ENCODE measurements around the gene RNASE8.

The RNASE8 gene

DNA sequence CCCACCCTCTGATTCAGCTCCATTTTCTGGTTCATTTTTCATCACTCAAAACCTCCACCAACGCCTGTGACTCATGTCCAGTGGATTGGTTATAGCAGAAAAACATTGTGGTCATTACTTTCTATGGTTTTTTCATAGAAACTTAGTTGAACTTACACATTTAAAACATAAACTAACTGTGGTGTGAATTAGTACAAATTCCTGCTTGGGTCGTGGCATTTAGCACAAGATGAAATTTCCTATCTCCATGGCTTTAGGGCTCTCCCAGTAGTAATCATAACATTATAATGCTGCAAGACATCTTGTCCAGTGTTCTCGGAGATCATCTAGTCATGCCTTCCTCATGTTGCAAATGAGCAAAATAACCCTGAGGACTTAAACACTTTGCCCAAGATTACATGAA is 8.3 kb upstream of the RNASE8 start:
- TF ChIP-seq PAX5 (IDR thresholded peaks at IDR 0.05; ENCODE audit: insufficient read depth, low read length, severe bottlenecking) (no peak), POLR2A (IDR thresholded peaks at IDR 0.05; ENCODE audit: low read depth, low read length) (no peak), POU2F2 (IDR thresholded peaks at IDR 0.05; ENCODE audit: low read depth, low read length) (no peak)
- no peak for DNase-seq (ENCODE audit: insufficient read length, low spot score)
- FAIRE-seq: no peak

- no peak for FAIRE-seq
- TF ChIP-seq SPI1 (IDR thresholded peaks at IDR 0.05; ENCODE audit: low read depth, low read length) (no peak), TAF1 (IDR thresholded peaks at IDR 0.05; ENCODE audit: low read depth, low read length) (no peak), POLR2AphosphoS5 (IDR thresholded peaks at IDR 0.05; ENCODE audit: low read depth, low read length) (no peak), POLR2A (IDR thresholded peaks at IDR 0.05; ENCODE audit: low read depth, low read length) (no peak), POU2F2 (IDR thresholded peaks at IDR 0.05; ENCODE audit: low read depth, low read length) (no peak)
These were observed 7.0 kb upstream of the RNASE8 start for GRCh38 chr14:21050597-21050996.

DNA sequence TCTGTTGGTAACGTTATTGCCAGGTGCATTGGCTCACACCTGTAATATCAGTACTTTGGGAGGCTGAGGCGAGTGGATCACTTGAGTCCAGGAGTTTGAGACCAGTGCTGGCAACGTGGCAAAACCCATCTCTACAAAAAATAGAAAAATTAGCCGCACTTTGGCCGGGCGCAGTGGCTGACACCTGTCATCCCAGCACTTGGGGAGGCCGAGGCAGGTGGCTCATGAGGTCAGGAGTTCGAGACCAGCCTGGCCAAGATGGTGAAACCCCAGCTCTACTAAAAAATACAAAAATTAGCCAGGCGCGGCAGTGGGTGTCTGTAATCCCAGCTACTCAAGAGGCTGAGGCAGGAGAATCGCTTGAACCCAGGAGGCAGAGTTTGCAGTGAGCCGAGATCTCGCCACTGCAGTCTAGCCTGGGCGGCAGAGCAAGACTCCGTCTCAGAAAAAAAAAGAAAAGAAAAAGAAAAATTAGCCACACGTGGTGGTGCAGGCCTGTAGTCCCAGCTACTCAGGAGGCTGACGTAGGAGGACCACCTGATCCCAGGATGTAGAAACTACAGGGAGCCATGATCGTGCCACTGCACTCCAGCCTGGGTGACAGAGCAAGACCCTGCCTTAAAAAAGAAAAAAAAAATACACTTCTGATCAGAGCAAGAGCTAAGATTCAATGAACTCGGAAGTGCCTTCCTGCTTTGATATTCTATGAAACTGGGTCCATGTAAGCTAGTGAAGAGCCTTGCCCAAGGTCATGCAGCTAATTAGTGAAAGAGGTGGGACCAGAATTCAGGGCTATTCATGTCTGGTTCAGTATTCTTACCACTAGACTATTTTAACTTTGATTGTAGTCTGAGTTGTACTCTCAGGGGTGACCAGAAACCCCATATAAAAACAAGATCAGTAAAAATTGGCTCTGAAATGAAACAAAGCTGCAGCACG is 4.2 kb upstream of the RNASE8 start:
- TF ChIP-seq POLR2AphosphoS5 (IDR thresholded peaks at IDR 0.05; ENCODE audit: low read depth, low read length) (no peak), POLR2A (IDR thresholded peaks at IDR 0.05; ENCODE audit: low read depth, low read length) (no peak), SPI1 (IDR thresholded peaks at IDR 0.05; ENCODE audit: low read depth, low read length) (no peak), POU2F2 (IDR thresholded peaks at IDR 0.05; ENCODE audit: low read depth, low read length) (no peak), PAX5 (IDR thresholded peaks at IDR 0.05; ENCODE audit: insufficient read depth, low read length, severe bottlenecking) (no peak), TAF1 (IDR thresholded peaks at IDR 0.05; ENCODE audit: low read depth, low read length) (no peak)
- no peak for DNase-seq (ENCODE audit: insufficient read length, low spot score)
- FAIRE-seq: no peak

More at GRCh38 chr14:21050597-21050996, 7.0 kb upstream of the RNASE8 start:
- no peak for DNase-seq (ENCODE audit: insufficient read length, low spot score)

DNA sequence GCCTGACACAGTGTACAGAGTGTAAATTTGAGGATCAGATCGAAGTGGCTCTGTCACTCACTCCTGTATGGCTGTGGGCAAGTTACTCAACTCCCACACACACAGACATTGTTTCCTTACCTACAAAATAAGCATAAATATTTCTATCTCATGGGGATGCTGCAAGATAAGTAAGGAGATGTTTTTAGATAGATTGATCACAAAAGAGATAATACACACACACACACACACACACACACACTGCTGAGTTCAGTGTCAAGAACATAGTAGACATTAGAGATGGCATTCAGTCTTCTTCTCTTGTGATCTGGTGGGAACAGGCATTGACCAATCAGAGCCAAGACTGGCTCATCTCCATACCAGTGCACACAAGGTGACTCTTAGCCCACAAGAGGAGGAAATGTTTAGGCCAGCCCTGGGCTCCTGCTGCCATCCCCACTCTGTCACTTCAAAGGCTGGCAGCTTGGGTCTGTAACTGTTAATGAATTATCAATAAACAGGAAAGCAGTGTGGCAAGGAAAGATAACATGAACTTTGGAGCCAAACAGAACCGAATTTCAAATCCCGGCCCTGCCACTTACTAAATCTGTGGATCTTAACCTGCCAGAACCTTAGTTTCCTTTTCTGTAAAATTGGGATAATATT is 3.4 kb upstream of the RNASE8 start:
- peak; percentile 26 for FAIRE-seq

GRCh38 chr14:21054768-21055145 is 2.9 kb upstream of the RNASE8 start:
- no peak for FAIRE-seq
- no peak for DNase-seq (ENCODE audit: insufficient read length, low spot score)
- no peak for TF ChIP-seq TAF1 (IDR thresholded peaks at IDR 0.05; ENCODE audit: low read depth, low read length)
- TF ChIP-seq POLR2A (IDR thresholded peaks at IDR 0.05; ENCODE audit: low read depth, low read length): no peak
- no peak for TF ChIP-seq PAX5 (IDR thresholded peaks at IDR 0.05; ENCODE audit: insufficient read depth, low read length, severe bottlenecking)

More for the DNA sequence above, 3.4 kb upstream of the RNASE8 start:
- TF ChIP-seq SPI1 (IDR thresholded peaks at IDR 0.05; ENCODE audit: low read depth, low read length): no peak
- TF ChIP-seq POU2F2 (IDR thresholded peaks at IDR 0.05; ENCODE audit: low read depth, low read length): no peak
- TF ChIP-seq PAX5 (IDR thresholded peaks at IDR 0.05; ENCODE audit: insufficient read depth, low read length, severe bottlenecking): no peak
- TF ChIP-seq POLR2AphosphoS5 (IDR thresholded peaks at IDR 0.05; ENCODE audit: low read depth, low read length): no peak
- TF ChIP-seq POLR2A (IDR thresholded peaks at IDR 0.05; ENCODE audit: low read depth, low read length): no peak
- TF ChIP-seq TAF1 (IDR thresholded peaks at IDR 0.05; ENCODE audit: low read depth, low read length): no peak
- no peak for DNase-seq (ENCODE audit: insufficient read length, low spot score)

GRCh38 chr14:21055432-21056117 is 2.0 kb upstream of the RNASE8 start:
- no peak for TF ChIP-seq POLR2A (IDR thresholded peaks at IDR 0.05; ENCODE audit: low read depth, low read length)
- TF ChIP-seq POLR2AphosphoS5 (IDR thresholded peaks at IDR 0.05; ENCODE audit: low read depth, low read length): no peak
- TF ChIP-seq POU2F2 (IDR thresholded peaks at IDR 0.05; ENCODE audit: low read depth, low read length): no peak
- TF ChIP-seq TAF1 (IDR thresholded peaks at IDR 0.05; ENCODE audit: low read depth, low read length): no peak
- TF ChIP-seq SPI1 (IDR thresholded peaks at IDR 0.05; ENCODE audit: low read depth, low read length): no peak
- no peak for TF ChIP-seq PAX5 (IDR thresholded peaks at IDR 0.05; ENCODE audit: insufficient read depth, low read length, severe bottlenecking)
- FAIRE-seq: no peak
- no peak for DNase-seq (ENCODE audit: insufficient read length, low spot score)

DNA sequence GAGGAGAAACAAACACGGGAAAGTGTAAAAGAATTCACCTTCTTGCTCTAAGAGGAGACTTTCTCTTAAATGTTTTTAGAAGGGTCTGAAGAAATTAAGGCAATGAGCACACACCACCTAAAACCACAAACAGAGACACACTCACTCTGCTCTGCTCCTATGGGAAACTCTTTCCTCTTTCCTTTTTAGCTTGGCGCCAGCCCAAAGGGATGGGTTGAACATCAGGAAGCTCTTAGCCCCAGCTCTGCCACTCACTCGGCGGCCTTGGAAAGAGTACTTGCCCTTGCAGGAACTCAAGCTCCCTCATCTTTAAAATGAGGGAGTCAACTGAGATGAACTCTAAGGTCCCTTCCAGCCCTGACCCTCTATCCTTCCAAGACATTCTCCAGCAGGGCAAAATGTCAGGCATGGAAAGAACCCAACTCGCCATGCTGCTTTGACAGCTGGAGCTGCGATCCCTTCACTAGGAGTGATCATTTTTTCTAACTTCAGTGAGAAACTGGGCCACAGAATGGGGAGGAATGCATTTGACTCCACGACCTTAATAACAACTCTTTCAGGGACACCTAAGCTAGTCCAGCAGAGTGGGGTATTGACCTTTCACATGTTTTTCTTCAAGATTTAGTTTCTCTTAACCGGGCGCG is 980 bp upstream of the RNASE8 start:
- FAIRE-seq (no peak), DNase-seq (ENCODE audit: insufficient read length, low spot score) (no peak)
- no peak for TF ChIP-seq POU2F2 (IDR thresholded peaks at IDR 0.05; ENCODE audit: low read depth, low read length)
- no peak for TF ChIP-seq TAF1 (IDR thresholded peaks at IDR 0.05; ENCODE audit: low read depth, low read length)
- TF ChIP-seq SPI1 (IDR thresholded peaks at IDR 0.05; ENCODE audit: low read depth, low read length): no peak
- TF ChIP-seq PAX5 (IDR thresholded peaks at IDR 0.05; ENCODE audit: insufficient read depth, low read length, severe bottlenecking): no peak
- no peak for TF ChIP-seq POLR2A (IDR thresholded peaks at IDR 0.05; ENCODE audit: low read depth, low read length)
- TF ChIP-seq POLR2AphosphoS5 (IDR thresholded peaks at IDR 0.05; ENCODE audit: low read depth, low read length): no peak

GRCh38 chr14:21058903-21059302 is 1.3 kb downstream of the RNASE8 start:
- TF ChIP-seq PAX5 (IDR thresholded peaks at IDR 0.05; ENCODE audit: insufficient read depth, low read length, severe bottlenecking): no peak
- no peak for TF ChIP-seq POU2F2 (IDR thresholded peaks at IDR 0.05; ENCODE audit: low read depth, low read length)
- TF ChIP-seq SPI1 (IDR thresholded peaks at IDR 0.05; ENCODE audit: low read depth, low read length): no peak
- no peak for TF ChIP-seq POLR2AphosphoS5 (IDR thresholded peaks at IDR 0.05; ENCODE audit: low read depth, low read length)
- no peak for TF ChIP-seq TAF1 (IDR thresholded peaks at IDR 0.05; ENCODE audit: low read depth, low read length)
- no peak for TF ChIP-seq POLR2A (IDR thresholded peaks at IDR 0.05; ENCODE audit: low read depth, low read length)
- no peak for FAIRE-seq
- no peak for DNase-seq (ENCODE audit: insufficient read length, low spot score)

All from GM12891 (cell line).